ENCODE measurements around the gene KCNG1. TPM values are rescaled to one million over a fixed set of nuclear protein-coding genes. Genes with fewer than 3 reads are reported as not detected.

KCNG1 gene
- total and polyA plus RNA-seq, 2 of the 8 experiments (the other 6 are each of a cell fraction or from before 2014, with no cell fraction given) = 16.0 to 18.0 TPM

DNA sequence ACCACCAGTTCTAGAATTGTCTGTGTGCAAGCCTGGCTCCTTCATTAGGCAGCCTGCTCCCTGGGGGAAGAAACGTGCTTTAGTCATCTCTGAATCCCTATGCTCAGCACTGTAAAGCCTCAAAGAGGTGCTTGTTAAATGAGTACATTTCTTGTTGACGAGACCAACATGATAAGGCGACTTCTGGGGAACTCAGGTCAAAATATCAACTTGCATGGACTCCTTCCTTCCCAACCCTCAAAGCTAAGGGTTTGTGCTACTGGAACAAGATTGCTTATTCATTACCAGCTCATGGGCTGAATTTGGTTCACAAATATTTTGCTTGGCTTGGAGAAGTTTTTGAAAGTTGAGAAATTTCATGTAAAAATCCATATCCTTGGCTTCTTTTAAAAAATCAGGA is 10.6 kb downstream of the KCNG1 start (continued):
- TF ChIP-seq BACH1 (IDR thresholded peaks at IDR 0.05; ENCODE audit: low read length) = no peak
- TF ChIP-seq GABPA (IDR thresholded peaks at IDR 0.05; ENCODE audit: borderline replicate concordance, insufficient read depth, low read length) = no peak
- no peak for TF ChIP-seq SRF (IDR thresholded peaks at IDR 0.05; ENCODE audit: low read depth, low read length)
- no peak for TF ChIP-seq SP2 (IDR thresholded peaks at IDR 0.05; ENCODE audit: low read length)
- TF ChIP-seq, protein P1, sequence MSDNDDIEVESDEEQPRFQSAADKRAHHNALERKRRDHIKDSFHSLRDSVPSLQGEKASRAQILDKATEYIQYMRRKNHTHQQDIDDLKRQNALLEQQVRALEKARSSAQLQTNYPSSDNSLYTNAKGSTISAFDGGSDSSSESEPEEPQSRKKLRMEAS (IDR thresholded peaks at IDR 0.05) = no peak
- TF ChIP-seq PHF8 (conservative IDR thresholded peaks at IDR 0.05; ENCODE audit: low read depth, low read length) = no peak
- TF ChIP-seq, protein P2, sequence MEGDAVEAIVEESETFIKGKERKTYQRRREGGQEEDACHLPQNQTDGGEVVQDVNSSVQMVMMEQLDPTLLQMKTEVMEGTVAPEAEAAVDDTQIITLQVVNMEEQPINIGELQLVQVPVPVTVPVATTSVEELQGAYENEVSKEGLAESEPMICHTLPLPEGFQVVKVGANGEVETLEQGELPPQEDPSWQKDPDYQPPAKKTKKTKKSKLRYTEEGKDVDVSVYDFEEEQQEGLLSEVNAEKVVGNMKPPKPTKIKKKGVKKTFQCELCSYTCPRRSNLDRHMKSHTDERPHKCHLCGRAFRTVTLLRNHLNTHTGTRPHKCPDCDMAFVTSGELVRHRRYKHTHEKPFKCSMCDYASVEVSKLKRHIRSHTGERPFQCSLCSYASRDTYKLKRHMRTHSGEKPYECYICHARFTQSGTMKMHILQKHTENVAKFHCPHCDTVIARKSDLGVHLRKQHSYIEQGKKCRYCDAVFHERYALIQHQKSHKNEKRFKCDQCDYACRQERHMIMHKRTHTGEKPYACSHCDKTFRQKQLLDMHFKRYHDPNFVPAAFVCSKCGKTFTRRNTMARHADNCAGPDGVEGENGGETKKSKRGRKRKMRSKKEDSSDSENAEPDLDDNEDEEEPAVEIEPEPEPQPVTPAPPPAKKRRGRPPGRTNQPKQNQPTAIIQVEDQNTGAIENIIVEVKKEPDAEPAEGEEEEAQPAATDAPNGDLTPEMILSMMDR (IDR thresholded peaks at IDR 0.05; ENCODE audit: control extremely low read depth in 1 of 3, insufficient read depth in 1 of 3, low read depth in 1 of 3, low read length in 3 of 3) = no peak

Measured in H1 (cell line).